ENCODE measurements around the gene CST3.

GRCh38 chr20:23659989-23660837, 22.5 kb upstream of the CST3 start:
- TF ChIP-seq POLR2AphosphoS5 (IDR thresholded peaks at IDR 0.05; ENCODE audit: low read depth, low read length) (no peak), REST (IDR thresholded peaks at IDR 0.05; ENCODE audit: insufficient read depth in 1 of 2, low read depth in 2 of 2, low read length in 2 of 2) (no peak), SIN3A (IDR thresholded peaks at IDR 0.05; ENCODE audit: borderline replicate concordance, insufficient read depth, low read length) (no peak), TAF1 (IDR thresholded peaks at IDR 0.05; ENCODE audit: borderline replicate concordance, insufficient read depth, low read length) (no peak), FOXP2 (optimal IDR thresholded peaks at IDR 0.05; ENCODE audit: borderline replicate concordance, extremely low read depth, extremely low read length, insufficient read depth) (no peak)

Measured in PFSK-1 (cell line).